Raji (cell line): ENCODE data around the gene PNPT1.

Experiments
- POLR2A ChIP-seq: IDR thresholded peaks from 2 replicates; pipeline ENCODE4 v1.6.1; 2011; ENCODE audit warnings: low read depth, low read length, control low read depth; ENCODE audit not compliant: insufficient read depth

Gene PNPT1

DNA sequence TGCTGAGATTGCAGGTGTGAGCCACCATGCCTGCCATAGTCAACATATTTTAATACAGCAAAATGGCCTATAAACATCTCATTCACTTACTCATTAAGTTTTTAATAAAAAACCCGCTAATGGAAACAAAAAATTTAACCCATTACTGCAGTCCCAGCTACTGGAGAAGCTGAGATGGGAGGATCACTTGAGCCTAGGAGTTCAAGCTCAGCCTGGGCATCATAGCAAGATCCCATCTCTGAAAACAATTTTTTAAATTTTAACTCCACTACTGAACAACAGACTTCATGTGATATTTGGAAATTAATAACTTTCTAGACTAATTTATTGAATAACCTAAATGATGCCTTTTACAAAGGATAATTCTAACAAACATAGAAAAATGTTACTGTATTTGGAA lies 81.6 kb downstream of the PNPT1 start:
- TF ChIP-seq POLR2A: no peak

DNA sequence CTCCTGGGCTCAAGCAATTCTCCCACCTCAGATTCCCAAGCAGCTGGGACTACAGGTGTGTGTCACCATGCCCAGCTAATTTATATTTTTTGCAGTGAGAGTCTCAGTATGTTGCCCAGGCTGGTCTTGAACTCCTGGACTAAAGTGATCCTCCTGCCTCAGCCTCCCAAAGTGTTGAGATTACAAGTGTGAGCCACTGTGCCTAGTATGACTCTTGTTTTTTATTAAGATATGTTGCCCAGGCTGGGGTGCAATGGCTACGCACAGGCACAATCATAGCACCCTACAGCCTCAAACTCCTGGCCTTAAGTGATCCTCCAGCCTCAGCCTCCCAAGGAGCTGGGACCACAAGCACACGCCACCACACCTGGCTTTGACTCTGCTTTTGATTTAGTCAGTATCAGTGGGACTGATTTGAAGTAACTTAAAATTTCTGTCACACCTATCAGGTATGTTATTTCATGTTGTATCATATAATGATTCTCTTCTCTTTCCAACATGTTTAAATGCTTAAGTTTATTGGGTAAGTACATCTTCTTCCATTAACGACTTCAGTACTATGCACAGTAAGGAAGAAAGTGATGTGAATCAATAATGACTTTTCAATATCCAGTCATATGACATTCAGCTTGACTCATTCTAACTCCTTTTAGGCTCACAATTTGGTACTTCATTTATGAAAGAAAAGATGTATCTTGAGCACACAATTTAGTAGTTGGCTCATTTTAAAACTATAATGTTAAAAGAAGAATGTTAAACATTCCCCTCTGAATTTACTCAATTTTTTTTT lies 82.5 kb downstream of the PNPT1 start:
- TF ChIP-seq POLR2A: no peak

DNA sequence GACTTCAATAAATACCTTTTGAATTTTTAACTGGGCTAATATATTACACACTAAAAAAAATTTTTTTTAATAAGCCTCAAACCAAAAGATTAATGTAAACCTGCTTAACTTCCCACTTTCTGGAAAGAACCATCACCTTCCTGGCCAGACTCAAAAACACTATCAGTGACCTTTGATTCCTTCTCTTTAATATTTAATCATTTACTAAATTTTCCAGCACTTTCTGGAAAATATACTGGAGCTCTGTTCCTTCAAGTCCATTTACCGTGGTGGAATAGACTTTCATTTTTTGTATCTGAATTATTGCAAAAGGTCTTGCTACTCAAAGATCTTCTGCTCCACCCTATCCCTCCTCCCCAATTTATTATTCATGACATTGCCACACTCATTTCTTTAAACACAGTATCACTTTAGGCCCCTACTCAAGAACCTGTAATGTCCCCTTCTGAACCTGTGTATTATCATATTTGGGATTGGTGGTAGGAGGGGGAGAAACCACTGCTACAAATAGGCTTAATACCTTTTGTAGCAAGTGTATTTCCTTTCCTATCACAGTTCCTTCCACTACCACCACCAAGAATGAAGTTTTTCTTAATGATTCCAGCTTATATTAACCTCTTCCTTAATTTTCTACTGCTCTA lies 83.6 kb downstream of the PNPT1 start:
- TF ChIP-seq POLR2A: no peak

DNA sequence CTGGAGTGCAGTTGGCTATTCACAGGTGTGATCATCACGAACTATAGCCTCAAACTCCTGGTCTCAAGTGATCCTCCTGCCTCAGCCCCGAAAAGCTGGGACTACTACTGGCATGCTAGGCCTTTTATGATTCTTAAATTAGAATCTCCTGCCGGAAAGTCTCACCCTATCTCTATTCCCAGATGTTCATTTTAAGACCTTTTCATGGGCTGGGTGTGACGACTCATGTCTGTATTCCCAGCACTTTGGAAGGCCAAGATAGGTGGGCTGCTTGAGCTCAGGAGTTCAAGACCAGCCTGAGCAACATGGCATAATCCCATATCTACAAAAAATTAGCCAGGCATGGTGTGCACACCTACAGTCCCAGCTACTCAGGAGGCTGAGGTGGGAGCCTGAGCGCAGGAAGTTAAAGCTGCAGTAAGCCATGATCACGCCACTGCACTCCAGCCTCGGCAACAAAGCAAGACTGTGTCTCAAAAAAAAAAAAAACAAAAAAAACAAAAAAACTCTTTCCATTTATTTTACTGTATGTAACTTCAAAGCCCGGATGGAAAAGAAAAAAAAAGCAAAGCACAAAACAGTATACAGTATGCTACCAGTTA lies 84.3 kb downstream of the PNPT1 start:
- TF ChIP-seq POLR2A: no peak

DNA sequence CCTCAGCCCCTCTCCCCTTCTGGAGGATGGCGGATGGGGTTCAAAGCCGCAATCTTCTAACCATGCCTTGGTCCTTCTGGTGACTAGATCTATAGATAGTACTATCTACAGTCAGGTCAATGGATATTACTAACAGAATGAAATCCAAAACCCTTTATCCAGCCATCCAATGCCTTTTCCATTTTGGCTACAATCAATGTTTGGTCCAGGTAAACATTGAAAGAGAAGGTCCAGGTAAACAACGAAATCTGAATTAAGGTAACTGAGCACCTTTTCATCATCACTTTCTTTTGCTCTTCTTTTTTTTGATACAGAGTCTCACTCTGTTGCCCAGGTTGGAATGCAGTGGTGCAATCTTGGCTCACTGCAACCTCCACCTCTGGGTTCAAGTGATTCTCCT lies 85.9 kb downstream of the PNPT1 start:
- TF ChIP-seq POLR2A: no peak

DNA sequence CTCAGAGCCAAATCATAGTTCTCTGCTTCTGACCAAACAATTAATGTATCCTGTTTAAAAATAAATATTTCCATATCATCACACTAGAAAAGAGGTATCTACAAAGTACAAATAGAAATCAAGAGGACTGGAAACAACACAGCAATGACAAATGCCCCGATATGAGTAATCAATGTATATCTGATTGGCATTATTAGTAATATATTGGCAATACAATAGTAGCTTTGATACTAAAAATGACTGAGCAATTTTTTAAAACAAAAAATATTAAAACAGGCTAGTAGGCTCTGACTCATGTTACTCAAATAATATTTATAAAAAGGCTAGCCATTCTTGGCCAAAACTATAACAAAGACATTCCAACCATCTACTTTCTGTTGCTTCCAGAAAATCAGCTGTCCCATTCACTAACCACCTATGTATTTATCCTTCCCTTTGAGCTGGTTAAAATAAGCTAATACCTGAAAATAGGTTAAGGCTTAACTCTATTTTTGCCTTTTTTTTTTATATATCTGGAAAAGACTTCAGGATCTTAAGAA lies 89.5 kb downstream of the PNPT1 start:
- TF ChIP-seq POLR2A: no peak

DNA sequence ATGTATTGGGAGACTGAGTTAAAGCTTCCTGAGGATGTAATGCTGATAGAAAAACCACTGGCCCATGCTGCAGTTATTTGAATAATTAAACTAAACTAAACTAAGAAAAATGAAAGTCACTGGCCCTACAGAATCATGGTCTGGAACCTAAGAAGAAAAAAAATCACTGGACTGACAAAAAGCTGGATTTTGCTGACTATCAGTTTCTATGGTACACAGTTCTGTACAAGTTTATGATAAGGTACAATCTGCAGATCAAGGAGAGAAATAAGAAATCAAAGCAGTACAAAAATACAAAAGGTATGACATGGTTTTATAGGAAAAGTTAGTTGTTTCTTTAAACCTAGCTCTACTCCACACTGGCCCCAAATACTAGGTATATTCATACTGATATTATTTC lies 91.8 kb downstream of the PNPT1 start:
- TF ChIP-seq POLR2A: no peak

DNA sequence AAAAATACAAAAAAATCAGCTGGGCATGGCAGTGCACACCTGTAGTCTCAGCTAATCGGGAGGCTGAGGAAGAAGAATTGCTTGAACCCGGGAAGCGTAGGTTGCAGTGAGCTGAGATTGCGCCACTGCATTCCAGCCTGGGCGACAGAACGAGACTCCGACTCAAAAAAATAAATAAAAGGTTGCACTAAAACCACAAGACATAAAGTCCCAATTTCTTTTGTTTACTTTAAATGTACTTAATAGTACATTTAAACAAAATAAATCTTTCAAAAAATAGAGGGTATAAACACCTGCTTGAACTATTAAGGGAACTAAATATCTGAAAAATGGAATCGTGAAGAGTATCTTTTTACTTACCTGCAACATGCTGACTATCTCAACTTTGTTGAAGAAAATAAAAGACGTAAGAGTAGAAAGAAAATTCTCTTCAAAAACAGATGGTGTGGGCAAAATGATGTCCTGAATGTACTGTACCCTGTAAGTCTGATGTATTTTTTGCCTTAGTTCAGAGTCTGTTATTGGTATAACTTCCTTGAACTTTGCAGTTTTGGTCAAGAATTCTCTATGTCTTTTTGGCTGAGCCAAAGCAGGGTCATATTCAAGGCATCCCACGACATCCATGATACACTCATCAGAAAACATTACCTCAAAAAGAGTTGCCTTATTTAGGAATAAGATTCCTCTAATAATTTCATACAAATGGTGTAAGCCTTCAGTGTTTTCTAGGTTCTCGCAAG lies 95.4 kb downstream of the PNPT1 start:
- TF ChIP-seq POLR2A: no peak

DNA sequence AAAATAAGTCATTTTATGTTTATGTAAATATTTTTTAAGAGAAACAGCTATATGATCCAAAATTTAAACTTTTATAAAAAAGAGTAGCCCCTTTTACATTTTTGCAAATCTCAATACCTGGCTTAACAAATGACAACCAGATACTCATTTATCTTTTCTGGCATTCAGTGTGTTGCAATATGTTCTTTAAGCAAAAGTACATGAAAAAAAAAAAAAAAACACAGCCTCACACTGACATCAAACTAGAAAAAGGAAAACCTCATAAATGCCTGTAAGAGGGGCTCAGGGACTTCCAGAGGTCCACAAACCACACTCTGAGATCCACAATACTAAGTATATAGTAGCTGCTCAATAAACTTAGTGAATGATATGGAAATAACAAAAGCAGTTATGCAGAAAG lies 98.1 kb downstream of the PNPT1 start:
- TF ChIP-seq POLR2A: no peak

DNA sequence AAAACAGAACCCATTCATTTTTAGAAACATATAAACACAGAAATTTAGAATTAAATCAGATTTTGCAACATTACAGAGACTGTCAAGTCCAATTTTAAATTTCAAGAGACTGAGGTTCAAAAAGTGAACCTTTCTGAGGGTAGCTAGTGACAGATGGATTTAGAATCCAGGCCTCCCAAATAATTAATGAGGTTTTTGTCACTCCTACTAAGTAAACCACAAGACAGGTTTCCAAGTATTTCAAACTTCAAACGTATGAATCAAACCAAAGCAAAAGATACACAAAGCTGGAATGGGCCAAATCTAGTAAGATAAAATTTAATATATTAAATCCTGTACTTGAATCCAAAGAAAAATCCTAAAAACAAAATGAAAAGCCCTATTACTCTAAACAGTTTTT lies 101.5 kb downstream of the PNPT1 start:
- no peak for TF ChIP-seq POLR2A

DNA sequence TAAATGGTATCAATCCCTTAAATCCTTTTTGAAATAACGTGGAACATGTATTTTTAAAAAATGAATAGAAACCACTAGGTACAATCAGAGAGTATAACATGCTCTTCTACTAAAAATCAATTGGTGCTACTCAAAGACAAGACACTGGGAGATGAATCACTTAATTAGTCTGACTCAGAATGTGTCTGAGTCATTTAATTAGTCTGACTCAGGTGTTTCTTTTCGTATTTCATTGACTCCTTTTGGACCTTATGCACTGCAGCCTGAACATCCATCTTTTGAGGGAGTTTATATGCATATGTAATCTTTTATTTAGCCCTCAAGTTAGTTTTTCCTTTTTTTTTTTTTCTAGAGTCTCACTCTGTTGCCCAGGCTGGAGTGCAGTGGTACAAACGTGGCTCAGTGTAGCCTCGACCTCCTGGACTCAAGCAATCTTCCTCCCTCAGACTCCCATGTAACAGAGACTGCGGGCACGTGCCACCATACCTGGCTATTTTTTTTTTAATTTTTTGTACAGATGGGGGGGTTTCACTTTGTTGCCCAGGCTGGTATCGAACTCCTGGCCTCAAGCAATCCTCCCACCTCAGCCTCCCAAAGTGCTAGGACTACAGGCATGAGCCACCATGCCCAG lies 102.7 kb downstream of the PNPT1 start:
- no peak for TF ChIP-seq POLR2A

DNA sequence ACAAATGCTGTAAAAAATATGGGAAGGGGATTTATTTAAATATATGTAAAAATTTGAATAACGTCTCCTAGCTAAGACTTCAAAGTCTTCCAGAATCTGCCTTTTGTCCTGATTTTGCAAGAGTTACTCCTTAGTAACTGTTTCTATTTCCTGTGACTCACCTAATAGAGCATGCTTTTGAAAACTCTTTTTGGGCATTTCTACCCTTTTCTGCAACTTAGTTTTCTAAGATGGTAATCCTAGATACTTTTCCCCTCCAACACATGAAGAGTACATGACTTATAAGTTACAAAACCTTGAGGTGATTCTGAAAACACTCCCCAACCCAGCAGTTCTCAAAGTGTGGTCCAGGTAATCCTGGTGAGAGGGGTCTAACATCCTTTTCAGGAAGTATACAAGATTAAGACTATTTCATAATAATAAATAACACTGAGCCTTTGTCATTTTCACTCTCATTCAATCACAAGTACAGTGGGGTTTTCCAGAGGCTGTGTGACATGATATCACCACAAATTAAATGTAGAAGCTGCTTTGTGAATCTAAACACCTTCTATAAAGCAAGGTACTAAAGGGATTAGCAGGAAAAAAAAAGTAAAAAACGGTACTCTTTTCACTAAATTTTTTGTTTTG lies 108.1 kb downstream of the PNPT1 start:
- TF ChIP-seq POLR2A: no peak
